DMS53 (cell line): Measurements from ENCODE around the gene SLC9A8.
A peak's percentile ranks its signal among the peaks of the same experiment; 100 is the strongest.
"Not testable (repeated sequence)": the region's sequence is repeated elsewhere in the genome, so short reads cannot be mapped to it uniquely, and the experiment has no call there.

Source experiments
- DNase-seq: peaks from one replicate; lab custom pipeline; 2025; lab: John Stamatoyannopoulos, UW

The SLC9A8 gene

DNA sequence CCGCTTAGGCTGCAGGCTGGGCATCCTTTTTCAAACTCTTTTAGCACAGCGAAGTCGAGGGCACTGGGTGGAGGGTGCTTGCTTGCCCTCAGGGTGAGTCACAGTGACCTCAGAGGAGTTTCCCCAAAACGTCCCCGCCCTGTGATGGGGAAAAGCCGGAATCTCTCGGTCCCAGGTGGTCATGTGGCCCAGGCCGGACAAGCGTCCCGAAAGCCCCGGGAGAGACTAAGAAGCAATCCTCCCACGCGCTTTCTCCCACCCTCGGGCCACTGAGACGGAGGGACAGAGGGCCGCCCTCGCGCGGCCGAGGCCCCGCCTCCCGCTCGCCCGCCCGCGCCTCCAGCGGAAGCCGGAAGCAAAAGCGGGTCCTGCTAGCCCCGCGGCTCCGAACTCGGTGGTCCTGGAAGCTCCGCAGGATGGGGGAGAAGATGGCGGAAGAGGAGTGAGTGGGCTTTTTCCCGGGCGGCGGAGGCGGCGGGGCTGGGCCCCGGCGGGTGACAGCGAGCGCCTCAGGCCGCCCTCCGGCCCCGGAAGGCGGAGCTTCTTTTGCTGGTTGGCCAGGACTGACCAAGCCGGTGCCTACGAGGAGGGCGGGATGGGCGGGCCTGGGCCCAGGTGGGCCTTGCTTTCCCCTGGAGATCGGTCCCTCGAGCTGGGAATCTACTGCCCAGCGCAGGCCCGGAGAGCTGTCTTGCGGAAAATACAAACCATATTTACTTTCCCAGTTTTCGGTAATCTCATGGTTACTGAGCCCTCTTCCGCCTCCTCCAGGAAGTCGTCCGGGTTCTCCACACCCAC lies at the start of gene SLC9A8:
Gene SLC9A8, plus strand, starts transcription at position 322 of the 798 bp plus-strand sequence. Its CDS starts 95 bp downstream, at position 417.
- peak; percentile 95 for DNase-seq

GRCh38 chr20:49762940-49763766 lies 49.5 kb upstream of the SLC9A8 start:
- DNase-seq: no peak

DNA sequence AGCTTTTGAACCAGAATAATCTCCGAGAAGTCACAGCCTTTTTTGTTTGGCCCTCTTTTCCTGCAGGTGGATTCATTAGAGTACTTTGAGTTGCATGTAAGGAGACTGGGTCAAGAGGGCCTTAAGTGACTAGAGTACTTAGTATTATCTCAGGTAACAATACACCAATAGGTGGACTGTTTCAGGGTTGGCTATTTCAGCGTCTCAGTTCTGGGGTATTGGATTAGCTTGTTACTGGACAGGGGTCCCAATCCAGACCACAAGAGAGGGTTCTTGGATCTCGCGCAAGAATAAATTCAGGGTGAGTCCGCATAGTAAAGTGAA lies 47.3 kb upstream of the SLC9A8 start:
- DNase-seq: no peak

GRCh38 chr20:49765846-49766541 lies 46.6 kb upstream of the SLC9A8 start:
- no peak for DNase-seq

- no peak for DNase-seq
Observed at GRCh38 chr20:49766979-49767521, 45.6 kb upstream of the SLC9A8 start.

GRCh38 chr20:49768204-49769047 lies 44.2 kb upstream of the SLC9A8 start:
- peak; percentile 76 for DNase-seq

DNA sequence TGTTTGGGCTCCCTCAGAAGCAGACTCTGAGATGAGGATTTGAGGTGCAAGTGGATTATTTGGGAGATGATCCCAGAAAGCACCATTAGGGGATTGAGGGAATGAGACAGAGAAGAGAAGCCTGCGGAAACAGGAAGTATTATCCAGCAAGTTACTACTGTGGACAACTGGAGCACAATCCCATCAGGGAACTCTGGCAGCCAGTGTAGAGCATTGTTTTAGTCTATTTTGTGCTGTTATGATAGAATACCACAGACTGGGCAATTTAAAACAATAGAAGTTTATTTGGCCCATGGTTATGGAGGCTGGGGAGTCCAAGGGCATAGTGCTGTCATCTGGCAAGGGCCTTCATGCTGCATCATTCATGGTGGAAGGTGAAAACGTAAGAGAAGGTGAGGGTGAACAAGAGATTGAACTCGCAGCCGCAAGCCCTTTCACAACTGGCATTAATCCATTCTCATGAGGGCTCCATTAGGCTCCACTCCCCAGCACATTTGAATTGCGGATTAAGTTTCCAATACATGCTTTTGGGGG lies 43.5 kb upstream of the SLC9A8 start:
- DNase-seq: no peak

GRCh38 chr20:49770634-49771033 lies 42.0 kb upstream of the SLC9A8 start:
- no peak for DNase-seq

GRCh38 chr20:49774213-49774612 lies 38.4 kb upstream of the SLC9A8 start:
- DNase-seq: not testable (repeated sequence)

GRCh38 chr20:49775229-49775693 lies 37.4 kb upstream of the SLC9A8 start:
- DNase-seq: peak; percentile 98

- DNase-seq: no peak
Observed at GRCh38 chr20:49779972-49780371, 32.7 kb upstream of the SLC9A8 start.

GRCh38 chr20:49781676-49782075 lies 31.0 kb upstream of the SLC9A8 start:
- no peak for DNase-seq

DNA sequence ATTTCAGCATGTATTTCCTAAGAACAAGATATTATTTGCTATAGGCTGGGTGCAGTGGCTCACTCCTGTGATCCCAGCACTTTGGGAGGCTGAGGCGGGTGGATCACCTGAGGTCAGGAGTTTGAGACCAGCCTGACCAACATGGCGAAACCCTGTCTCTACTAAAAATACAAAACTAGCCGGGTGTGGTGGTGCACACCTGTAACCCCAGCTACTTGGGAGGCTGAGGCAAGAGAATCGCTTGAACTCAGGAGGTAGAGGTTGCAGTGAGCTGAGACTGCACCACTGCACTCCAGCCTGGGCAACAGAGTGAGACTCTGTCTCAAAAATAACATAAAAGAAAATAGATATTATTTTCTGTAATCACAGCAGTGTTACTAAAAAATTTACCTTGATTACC lies 30.2 kb upstream of the SLC9A8 start:
- DNase-seq: not testable (repeated sequence)

DNA sequence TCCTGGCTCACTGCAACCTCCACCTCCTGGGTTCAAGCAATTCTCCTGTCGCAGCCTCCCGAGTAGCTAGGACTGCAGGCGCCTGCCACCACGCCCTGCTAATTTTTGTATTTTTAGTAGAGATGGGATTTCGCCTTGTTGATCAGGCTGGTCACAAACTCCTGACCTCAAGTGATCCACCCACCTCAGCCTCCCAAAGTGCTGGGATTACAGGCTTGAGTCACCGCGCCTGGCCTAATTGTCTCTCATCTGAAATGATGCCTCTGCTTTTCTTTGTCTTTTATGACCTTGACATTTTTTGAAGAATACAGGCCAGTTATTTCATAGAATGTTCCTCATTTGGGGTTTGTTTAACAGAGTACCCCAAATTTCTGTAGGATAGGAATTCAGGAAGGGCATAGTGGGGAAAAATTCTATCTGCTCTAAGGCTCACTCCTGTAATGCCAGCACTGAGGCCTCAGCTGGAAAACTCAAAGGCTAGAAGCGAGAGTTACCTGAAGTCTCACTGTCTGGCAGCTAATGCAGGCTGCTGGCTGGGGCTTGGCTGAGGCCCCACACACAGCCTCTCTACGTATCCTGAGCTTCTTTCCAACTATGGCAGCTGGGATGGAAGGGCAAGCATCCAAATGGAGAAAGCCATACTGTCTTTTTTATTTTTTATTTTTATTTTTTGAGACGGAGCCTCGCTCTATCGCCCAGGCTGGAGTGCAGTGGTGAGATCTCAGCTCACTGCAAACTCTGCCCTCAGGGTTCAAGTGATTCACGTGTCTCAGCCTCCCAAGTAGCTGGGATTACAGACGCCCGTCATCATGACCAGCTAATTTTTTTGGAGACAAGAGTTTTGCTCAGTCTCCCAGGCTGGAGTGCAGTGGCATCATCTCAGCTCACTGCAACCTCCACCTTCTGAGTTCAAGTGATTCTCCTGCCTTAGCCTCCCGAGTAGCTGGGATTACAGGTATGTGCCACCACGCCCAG lies 29.3 kb upstream of the SLC9A8 start:
- DNase-seq: not testable (repeated sequence)

GRCh38 chr20:49784291-49784690 lies 28.3 kb upstream of the SLC9A8 start:
- no peak for DNase-seq

DNA sequence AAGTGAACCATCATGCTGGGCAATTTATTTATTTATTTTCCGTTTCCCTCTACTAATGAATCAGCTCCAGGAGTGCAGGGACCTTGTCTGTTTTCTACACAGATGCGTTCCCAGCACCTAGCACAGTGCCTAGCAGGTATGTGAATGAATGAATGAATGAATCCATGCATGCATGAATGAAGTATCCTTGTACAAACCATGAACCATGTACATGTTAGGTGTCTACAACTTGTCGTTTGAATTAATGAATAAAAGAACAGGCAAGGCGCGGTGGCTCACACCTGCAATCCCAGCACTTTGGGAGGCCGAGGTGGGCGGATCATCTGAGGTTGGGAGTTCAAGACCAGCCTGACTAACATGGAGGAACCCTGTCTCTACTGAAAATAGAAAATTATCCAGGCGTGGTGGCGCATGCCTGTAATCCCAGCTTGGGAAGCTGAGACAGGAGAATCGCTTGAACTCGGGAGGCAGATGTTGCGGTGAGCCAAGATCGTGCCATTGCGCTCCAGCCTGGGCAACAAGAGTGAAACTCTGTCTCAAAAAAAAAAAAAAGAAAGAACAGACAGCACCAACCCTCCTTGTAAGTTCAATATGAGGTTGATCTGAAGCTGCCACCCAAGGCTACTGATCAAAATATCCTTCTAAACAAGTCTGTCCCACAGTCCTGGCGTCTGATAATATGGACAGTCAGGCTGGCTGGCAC lies 27.3 kb upstream of the SLC9A8 start:
- DNase-seq: no peak

DNA sequence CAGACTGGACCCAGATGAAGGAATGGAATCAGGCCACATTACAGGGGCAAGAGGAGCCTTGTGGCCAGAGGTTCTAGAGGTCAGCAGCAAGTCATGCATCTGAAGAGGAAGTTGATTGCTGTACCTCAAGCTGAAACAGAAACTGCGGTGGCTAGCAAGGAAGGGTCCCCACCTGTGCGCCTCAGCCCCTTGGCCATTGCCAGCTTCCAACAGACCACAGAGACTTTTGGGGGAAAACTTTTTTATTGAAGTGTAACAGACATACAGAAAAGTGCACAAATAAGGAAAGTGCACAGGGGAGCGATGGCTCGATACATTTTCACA lies 26.8 kb upstream of the SLC9A8 start:
- no peak for DNase-seq

- no peak for DNase-seq
Observed at GRCh38 chr20:49786196-49786595, 26.4 kb upstream of the SLC9A8 start.

GRCh38 chr20:49786668-49787370 lies 25.8 kb upstream of the SLC9A8 start:
- DNase-seq: peak; percentile 47
